ENCODE data around the gene BRCA1. TPM values are rescaled to one million over a fixed set of nuclear protein-coding genes. Genes with fewer than 3 reads are reported as not detected.
"Not testable (repeated sequence)": the region's sequence is repeated elsewhere in the genome, so short reads cannot be mapped to it uniquely, and the experiment has no call there.

Gene BRCA1
- polyA plus RNA-seq, 2 of the 4 experiments (the other 2 are of a cell fraction): 41.0 to 71.8 TPM

DNA sequence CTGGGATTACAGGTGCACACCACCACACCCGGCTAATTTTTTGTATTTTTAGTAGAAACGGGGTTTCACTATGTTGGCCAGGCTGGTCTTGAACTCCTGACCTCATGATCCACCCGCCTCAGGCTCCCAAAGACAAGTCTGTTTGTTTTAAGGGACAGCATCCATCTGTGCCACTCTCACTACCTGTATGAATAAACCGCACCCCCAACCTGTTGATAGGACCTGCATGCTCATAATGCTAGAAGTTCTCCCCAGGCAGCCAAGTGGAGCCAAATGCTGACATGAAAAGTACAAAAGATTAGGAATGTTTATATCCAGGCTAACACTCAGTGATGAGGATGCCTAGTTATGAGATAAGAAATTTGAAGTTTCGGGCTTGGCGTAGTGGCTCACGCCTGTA lies 72.2 kb downstream of the BRCA1 start:
- DNase-seq (ENCODE audit: low read depth in 1 of 2, low spot score in 1 of 2); POLR2A ChIA-PET; FAIRE-seq; H3K4me2 ChIP-seq; H3K4me3 ChIP-seq; H3K4me1 ChIP-seq; H3K27ac ChIP-seq; CTCF ChIA-PET; H3K9me3 ChIP-seq; ATAC-seq: not testable (repeated sequence)
- 96% methylated on average over 7 of the region's 7 CpGs for WGBS (ENCODE audit: missing lambda C conversion rate)

DNA sequence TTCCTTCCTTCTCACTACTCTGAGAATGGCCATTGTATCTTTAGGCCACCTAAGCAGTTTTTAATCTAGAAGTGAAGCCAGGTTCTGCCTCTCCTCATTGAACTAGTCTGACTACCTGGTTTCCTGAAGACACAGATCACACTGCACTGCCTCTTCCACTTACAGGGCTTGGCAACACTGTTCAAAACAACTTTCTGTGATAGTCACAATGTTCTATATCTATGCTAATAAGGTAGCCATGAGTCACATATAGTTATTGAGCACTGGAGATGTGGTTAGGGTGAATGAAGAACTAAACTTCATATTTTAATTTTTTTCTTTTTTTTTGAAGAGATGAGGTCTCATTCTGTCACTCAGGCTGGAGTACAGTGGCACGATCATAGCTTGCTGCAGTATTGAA lies 73.2 kb downstream of the BRCA1 start:
- DNase-seq (ENCODE audit: low read depth in 1 of 2, low spot score in 1 of 2) (no peak), ATAC-seq (no peak), FAIRE-seq (no peak)
- no peaks in the 10 kb centered on the region for H3K4me1 ChIP-seq
- POLR2A ChIA-PET: no interaction called here
- no peak overlapping the region for H3K27ac ChIP-seq
- no peaks in the 10 kb centered on the region for H3K9me3 ChIP-seq
- WGBS (ENCODE audit: missing lambda C conversion rate): 97% methylated on average over 1 of the region's 1 CpG
- CTCF ChIA-PET: interaction anchor here (0.9 kb wide), 1 partner anchor 16 kb away, joined by 3 read pairs; no protein-coding TSS in a partner anchor
- H3K4me2 ChIP-seq: no peak overlapping the region
- no peak for TF ChIP-seq KDM5A (IDR thresholded peaks at IDR 0.05)
- TF ChIP-seq TFCP2L1 (CRISPR knock-in tag; IDR thresholded peaks at IDR 0.05): no peak
- TF ChIP-seq JUN (IDR thresholded peaks at IDR 0.05): no peak
- TF ChIP-seq HOXB5 (CRISPR knock-in tag; IDR thresholded peaks at IDR 0.05): no peak
- no peak for TF ChIP-seq HDAC2 (IDR thresholded peaks at IDR 0.05)
- TF ChIP-seq RNF2 (IDR thresholded peaks at IDR 0.05; ENCODE audit: borderline replicate concordance, low read depth): no peak
- no peak for TF ChIP-seq NFE2L2 (conservative IDR thresholded peaks at IDR 0.05; ENCODE audit: low read length)
- TF ChIP-seq RARB (CRISPR knock-in tag; IDR thresholded peaks at IDR 0.05): no peak
- no peak for TF ChIP-seq EHF (CRISPR knock-in tag; IDR thresholded peaks at IDR 0.05)
- TF ChIP-seq HOXB13 (CRISPR knock-in tag; IDR thresholded peaks at IDR 0.05; ENCODE audit: low read depth): no peak
- no peak for TF ChIP-seq CBX2 (IDR thresholded peaks at IDR 0.05; ENCODE audit: borderline replicate concordance, low read depth)
- no peak for TF ChIP-seq POLR2AphosphoS2 (conservative IDR thresholded peaks at IDR 0.05; ENCODE audit: low read length)
- TF ChIP-seq, protein P1, sequence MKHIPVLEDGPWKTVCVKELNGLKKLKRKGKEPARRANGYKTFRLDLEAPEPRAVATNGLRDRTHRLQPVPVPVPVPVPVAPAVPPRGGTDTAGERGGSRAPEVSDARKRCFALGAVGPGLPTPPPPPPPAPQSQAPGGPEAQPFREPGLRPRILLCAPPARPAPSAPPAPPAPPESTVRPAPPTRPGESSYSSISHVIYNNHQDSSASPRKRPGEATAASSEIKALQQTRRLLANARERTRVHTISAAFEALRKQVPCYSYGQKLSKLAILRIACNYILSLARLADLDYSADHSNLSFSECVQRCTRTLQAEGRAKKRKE (CRISPR knock-in tag; IDR thresholded peaks at IDR 0.05; ENCODE audit: low read depth): no peak
- no peak for TF ChIP-seq POLR2A (IDR thresholded peaks at IDR 0.05; ENCODE audit: low read length)
- TF ChIP-seq BHLHE40 (IDR thresholded peaks at IDR 0.05; ENCODE audit: low read depth, low read length): no peak
- no peak for TF ChIP-seq FOXS1 (CRISPR knock-in tag; IDR thresholded peaks at IDR 0.05)
- TF ChIP-seq CHD2 (IDR thresholded peaks at IDR 0.05; ENCODE audit: low read length, partially characterized antibody): no peak
- H3K4me3 ChIP-seq: no peak overlapping the region

DNA sequence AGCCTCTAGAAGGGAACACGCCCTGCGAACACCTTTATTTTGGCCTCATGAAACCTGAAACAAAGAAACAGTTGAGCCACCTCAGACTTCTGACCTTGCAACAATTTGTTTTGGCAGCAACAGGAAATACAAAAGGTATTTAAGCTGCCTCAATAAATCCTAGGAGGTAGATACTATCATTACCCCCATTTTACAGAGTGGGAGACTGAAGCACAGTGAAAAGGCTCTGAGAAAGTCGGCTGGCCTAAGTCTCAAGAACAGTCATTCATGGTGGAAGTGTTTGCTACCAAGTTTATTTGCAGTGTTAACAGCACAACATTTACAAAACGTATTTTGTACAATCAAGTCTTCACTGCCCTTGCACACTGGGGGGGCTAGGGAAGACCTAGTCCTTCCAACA lies 81.1 kb downstream of the BRCA1 start:
- no peak for ATAC-seq
- Histone ChIP-seq H3K9me3 (no peaks in the 10 kb centered on the region), H3K4me2 (no peak overlapping the region), H3K27ac (no peak overlapping the region), H3K4me3 (no peak overlapping the region), H3K4me1 (no peaks in the 10 kb centered on the region)
- POLR2A ChIA-PET: no interaction called here
- WGBS (ENCODE audit: missing lambda C conversion rate): 89% methylated on average over 4 of the region's 4 CpGs
- FAIRE-seq: no peak
- no peak for DNase-seq (ENCODE audit: low read depth in 1 of 2, low spot score in 1 of 2)
- CTCF ChIA-PET: interaction anchor here (1.4 to 3.3 kb wide), 3 partner anchors 20 to 45 kb away, joined by 3 to 16 read pairs (median 4); partner anchors contain the start of genes RND2 and RPL27
- TF ChIP-seq EP300 (IDR thresholded peaks at IDR 0.05): no peak

DNA sequence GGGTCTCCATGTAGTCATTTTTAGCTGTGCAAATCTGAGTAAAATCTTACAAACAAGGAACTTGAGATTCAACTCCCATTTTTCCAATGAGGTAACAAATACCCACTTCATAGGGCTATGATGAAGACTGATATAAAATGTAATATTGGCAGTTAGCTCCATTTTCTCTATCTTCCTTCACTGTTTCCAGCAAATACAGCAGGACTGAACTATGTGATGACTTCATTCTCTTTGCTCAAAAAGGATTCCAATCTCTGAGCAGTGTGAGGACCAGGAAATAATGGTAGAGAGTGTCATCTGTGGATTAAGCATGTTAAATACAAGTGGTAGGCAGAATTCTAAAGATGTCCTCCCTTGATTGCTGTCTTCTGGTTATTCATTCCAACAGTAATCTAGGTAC lies 81.9 kb downstream of the BRCA1 start:
- TF ChIP-seq KDM5A (IDR thresholded peaks at IDR 0.05) (no peak), ZC3H11A (IDR thresholded peaks at IDR 0.05) (no peak), PHF8 (IDR thresholded peaks at IDR 0.05; ENCODE audit: borderline replicate concordance, low read depth) (no peak), SMC3 (IDR thresholded peaks at IDR 0.05) (no peak), TP53 (CRISPR knock-in tag; IDR thresholded peaks at IDR 0.05) (no peak), RFX5 (IDR thresholded peaks at IDR 0.05) (no peak), HDAC2 (IDR thresholded peaks at IDR 0.05) (no peak), TFCP2L1 (CRISPR knock-in tag; IDR thresholded peaks at IDR 0.05) (no peak), BHLHE40 (IDR thresholded peaks at IDR 0.05; ENCODE audit: low read depth, low read length) (no peak), ZNF302 (CRISPR knock-in tag; IDR thresholded peaks at IDR 0.05) (no peak)
- TF ChIP-seq, protein P2, sequence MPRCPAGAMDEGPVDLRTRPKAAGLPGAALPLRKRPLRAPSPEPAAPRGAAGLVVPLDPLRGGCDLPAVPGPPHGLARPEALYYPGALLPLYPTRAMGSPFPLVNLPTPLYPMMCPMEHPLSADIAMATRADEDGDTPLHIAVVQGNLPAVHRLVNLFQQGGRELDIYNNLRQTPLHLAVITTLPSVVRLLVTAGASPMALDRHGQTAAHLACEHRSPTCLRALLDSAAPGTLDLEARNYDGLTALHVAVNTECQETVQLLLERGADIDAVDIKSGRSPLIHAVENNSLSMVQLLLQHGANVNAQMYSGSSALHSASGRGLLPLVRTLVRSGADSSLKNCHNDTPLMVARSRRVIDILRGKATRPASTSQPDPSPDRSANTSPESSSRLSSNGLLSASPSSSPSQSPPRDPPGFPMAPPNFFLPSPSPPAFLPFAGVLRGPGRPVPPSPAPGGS (IDR thresholded peaks at IDR 0.05): no peak
- Histone ChIP-seq H3K4me3 (no peak overlapping the region), H3K27ac (no peak overlapping the region), H3K4me1 (no peaks in the 10 kb centered on the region), H3K9me3 (no peaks in the 10 kb centered on the region), H3K4me2 (no peak overlapping the region)
- no peak for ATAC-seq
- ChIA-PET POLR2A (no interaction called here), CTCF (interaction anchor here (1.6 to 3.3 kb wide), 2 partner anchors 19 to 45 kb away, joined by 4 to 16 read pairs; partner anchors contain the start of genes RND2 and RPL27)
- DNase-seq (ENCODE audit: low read depth in 1 of 2, low spot score in 1 of 2): no peak
- FAIRE-seq: no peak
